Measurements from ENCODE around the gene VWA1. TPM values are rescaled to one million over a fixed set of nuclear protein-coding genes. Genes with fewer than 3 reads are reported as not detected.

The VWA1 gene
- total and polyA plus RNA-seq, 4 donors: 18.3 to 81.3 (median 32.2) TPM

- no peak for DNase-seq (ENCODE audit: low spot score)
- Histone ChIP-seq H3K9me3 (ENCODE audit: control insufficient read depth in 4 of 4, low read length in 3 of 4) (no peaks in the 10 kb centered on the region), H3K27me3 (ENCODE audit: control insufficient read depth in 4 of 4, insufficient read depth in 4 of 4, low read length in 3 of 4) (no peaks in the 10 kb centered on the region), H3K36me3 (ENCODE audit: control insufficient read depth in 4 of 4, insufficient read depth in 3 of 4, low read depth in 1 of 4, low read length in 3 of 4) (no peaks in the 10 kb centered on the region), H3K4me1 (ENCODE audit: control insufficient read depth in 4 of 4, insufficient read depth in 4 of 4, low read length in 3 of 4) (peaks cover 0 to 8% (median 3%) of the 10 kb centered on the region in 4 donors), H3K9ac (ENCODE audit: low read depth in 1 of 2, low read length in 2 of 2) (no peak overlapping the region), H3K4me3 (ENCODE audit: low read depth in 1 of 3, low read length in 3 of 3) (no peak overlapping the region), H3K27ac (ENCODE audit: low read depth in 1 of 2, low read length in 2 of 2) (no peak overlapping the region)
- WGBS: 81% methylated on average over 29 of the region's 29 CpGs
- TF ChIP-seq NR2F2 (IDR thresholded peaks at IDR 0.05) (no peak), YY1 (IDR thresholded peaks at IDR 0.05) (no peak), MAX (IDR thresholded peaks at IDR 0.05) (no peak), RAD21 (IDR thresholded peaks at IDR 0.05) (no peak), REST (IDR thresholded peaks at IDR 0.05) (no peak), SP1 (IDR thresholded peaks at IDR 0.05) (no peak), CTCF (IDR thresholded peaks at IDR 0.05; ENCODE audit: low read depth, low read length, missing input control) (no peak), RXRA (IDR thresholded peaks at IDR 0.05) (no peak), JUND (IDR thresholded peaks at IDR 0.05) (no peak), TAF1 (conservative IDR thresholded peaks at IDR 0.05) (no peak), EGR1 (IDR thresholded peaks at IDR 0.05; ENCODE audit: low read depth in 2 of 2) (no peak), FOXA2 (IDR thresholded peaks at IDR 0.05) (no peak), HNF4G (IDR thresholded peaks at IDR 0.05) (no peak), GABPA (IDR thresholded peaks at IDR 0.05 in 1 of 2, conservative IDR thresholded peaks at IDR 0.05 in 1 of 2) (no peak), FOXA1 (IDR thresholded peaks at IDR 0.05) (no peak)
- TF ChIP-seq, protein P1, sequence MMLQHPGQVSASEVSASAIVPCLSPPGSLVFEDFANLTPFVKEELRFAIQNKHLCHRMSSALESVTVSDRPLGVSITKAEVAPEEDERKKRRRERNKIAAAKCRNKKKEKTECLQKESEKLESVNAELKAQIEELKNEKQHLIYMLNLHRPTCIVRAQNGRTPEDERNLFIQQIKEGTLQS (IDR thresholded peaks at IDR 0.05): no peak
- TF ChIP-seq, protein P2, sequence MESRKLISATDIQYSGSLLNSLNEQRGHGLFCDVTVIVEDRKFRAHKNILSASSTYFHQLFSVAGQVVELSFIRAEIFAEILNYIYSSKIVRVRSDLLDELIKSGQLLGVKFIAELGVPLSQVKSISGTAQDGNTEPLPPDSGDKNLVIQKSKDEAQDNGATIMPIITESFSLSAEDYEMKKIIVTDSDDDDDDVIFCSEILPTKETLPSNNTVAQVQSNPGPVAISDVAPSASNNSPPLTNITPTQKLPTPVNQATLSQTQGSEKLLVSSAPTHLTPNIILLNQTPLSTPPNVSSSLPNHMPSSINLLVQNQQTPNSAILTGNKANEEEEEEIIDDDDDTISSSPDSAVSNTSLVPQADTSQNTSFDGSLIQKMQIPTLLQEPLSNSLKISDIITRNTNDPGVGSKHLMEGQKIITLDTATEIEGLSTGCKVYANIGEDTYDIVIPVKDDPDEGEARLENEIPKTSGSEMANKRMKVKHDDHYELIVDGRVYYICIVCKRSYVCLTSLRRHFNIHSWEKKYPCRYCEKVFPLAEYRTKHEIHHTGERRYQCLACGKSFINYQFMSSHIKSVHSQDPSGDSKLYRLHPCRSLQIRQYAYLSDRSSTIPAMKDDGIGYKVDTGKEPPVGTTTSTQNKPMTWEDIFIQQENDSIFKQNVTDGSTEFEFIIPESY (IDR thresholded peaks at IDR 0.05): no peak
These were observed 12.8 kb upstream of the VWA1 start for GRCh38 chr1:1422465-1423244.

Measured in liver (tissue), 9 donors.